ENCODE measurements around the gene TTK. TPM values are rescaled to one million over a fixed set of nuclear protein-coding genes. Genes with fewer than 3 reads are reported as not detected.
"Not testable (repeated sequence)": the region's sequence is repeated elsewhere in the genome, so short reads cannot be mapped to it uniquely, and the experiment has no call there.

Gene TTK
- total and polyA plus RNA-seq, 2 experiments from 2014 or later, result 50.7 to 79.6 TPM

DNA sequence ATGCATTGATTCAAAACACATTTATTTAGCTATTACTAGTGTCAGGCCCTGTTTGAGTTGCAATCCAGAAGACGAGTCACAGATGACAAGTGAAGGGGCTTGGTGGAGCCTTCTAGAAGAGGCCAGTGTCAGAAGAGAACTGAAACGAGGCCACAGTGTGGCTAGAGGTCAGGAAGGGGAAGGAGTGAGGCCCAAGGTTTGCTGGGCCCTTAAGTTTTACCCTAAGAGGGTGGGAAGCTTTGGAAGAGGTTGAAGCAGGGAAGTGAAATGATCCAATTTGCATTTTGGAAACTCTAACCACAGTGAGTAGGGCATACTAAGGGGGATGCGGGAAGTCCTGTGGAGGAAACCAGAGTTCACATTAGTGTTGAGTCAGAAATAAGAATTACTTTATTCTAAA, 25.0 kb downstream of the TTK start (continued):
- TF ChIP-seq EZH2 (IDR thresholded peaks at IDR 0.05; ENCODE audit: low read depth, unreplicated experiment) (no peak), CREB1 (CRISPR knock-in tag; IDR thresholded peaks at IDR 0.05; ENCODE audit: low read depth) (no peak), JUNB (IDR thresholded peaks at IDR 0.05; ENCODE audit: unreplicated experiment) (no peak), STAT1 (IDR thresholded peaks at IDR 0.05; ENCODE audit: unreplicated experiment) (no peak)

- Mint-ChIP-seq H3K9me3 (peaks cover 51% of the 10 kb centered on the region), H3K36me3 (ENCODE audit: low read depth) (peaks cover 81% of the 10 kb centered on the region)
- H3F3A ChIP-seq (replicated peaks; ENCODE audit: low read depth); H3K9me2 ChIP-seq (ENCODE audit: insufficient read depth); DNase-seq (ENCODE audit: low spot score); H3K4me1 Mint-ChIP-seq; H4K20me1 ChIP-seq (replicated peaks; ENCODE audit: insufficient read depth); H3K4me1 ChIP-seq (ENCODE audit: insufficient read depth); H2AFZ ChIP-seq; H3K27ac ChIP-seq (ENCODE audit: low read depth); H3K4me2 ChIP-seq; ATAC-seq; H3K27me3 ChIP-seq (ENCODE audit: insufficient read depth); H3K27me3 Mint-ChIP-seq (ENCODE audit: insufficient read depth, low read depth, poor library complexity); H3K4me3 ChIP-seq; H3K4me3 Mint-ChIP-seq; H3K27ac Mint-ChIP-seq: not testable (repeated sequence)
- Histone ChIP-seq H3K79me2 (replicated peaks; ENCODE audit: insufficient read depth) (0 out of 2 replicates have a peak, but pooled peaks cover 19% of the 10 kb centered on the region), H3K36me3 (ENCODE audit: insufficient read depth) (peaks cover 22% of the 10 kb centered on the region)
Measured at GRCh38 chr6:80048220-80048619, 43.8 kb downstream of the TTK start.

DNA sequence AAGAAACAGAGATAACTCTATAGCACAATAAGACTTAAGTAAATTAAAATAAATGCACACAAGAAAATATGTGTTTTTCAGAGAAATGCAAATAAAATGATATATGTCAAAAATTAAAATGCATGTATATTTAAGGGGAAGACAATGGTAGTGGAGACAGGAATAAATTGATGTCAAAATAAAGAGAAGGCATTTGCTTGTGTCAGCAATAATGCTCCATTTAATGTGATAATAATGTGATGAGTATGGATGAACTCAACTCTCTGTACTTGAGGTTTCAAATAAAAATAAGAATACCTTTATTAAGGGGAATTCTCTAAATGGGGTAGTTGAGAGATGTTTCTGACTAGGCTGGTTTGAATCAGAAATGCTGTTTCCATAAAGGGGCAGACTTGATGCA, 56.3 kb downstream of the TTK start:
- Mint-ChIP-seq H3K36me3 (ENCODE audit: low read depth) (no peaks in the 10 kb centered on the region), H3K4me1 (no peaks in the 10 kb centered on the region; the same call in 2 of the 3 replicates), H3K9me3 (no peaks in the 10 kb centered on the region), H3K27ac (no peak overlapping the region), H3K4me3 (no peak overlapping the region), H3K27me3 (ENCODE audit: insufficient read depth, low read depth, poor library complexity) (peaks cover 2% of the 10 kb centered on the region)
- DNase-seq (ENCODE audit: low spot score) (no peak), ATAC-seq (no peak)
- Histone ChIP-seq H3K4me2 (no peak overlapping the region), H3K4me3 (no peak overlapping the region), H3K36me3 (ENCODE audit: insufficient read depth) (no peaks in the 10 kb centered on the region), H3K9me2 (ENCODE audit: insufficient read depth) (0 out of 2 replicates have a peak, but pooled peaks cover under 1% of the 10 kb centered on the region), H3K79me2 (replicated peaks; ENCODE audit: insufficient read depth) (no peaks in the 10 kb centered on the region), H3K4me1 (ENCODE audit: insufficient read depth) (no peaks in the 10 kb centered on the region), H2AFZ (no peak overlapping the region), H3F3A (replicated peaks; ENCODE audit: low read depth) (no peaks in the 10 kb centered on the region), H3K27me3 (ENCODE audit: insufficient read depth) (no peaks in the 10 kb centered on the region), H4K20me1 (replicated peaks; ENCODE audit: insufficient read depth) (no peaks in the 10 kb centered on the region), H3K27ac (ENCODE audit: low read depth) (no peak overlapping the region)
- TF ChIP-seq POLR2AphosphoS5 (IDR thresholded peaks at IDR 0.05; ENCODE audit: low read depth), result no peak
- TF ChIP-seq, protein P1, sequence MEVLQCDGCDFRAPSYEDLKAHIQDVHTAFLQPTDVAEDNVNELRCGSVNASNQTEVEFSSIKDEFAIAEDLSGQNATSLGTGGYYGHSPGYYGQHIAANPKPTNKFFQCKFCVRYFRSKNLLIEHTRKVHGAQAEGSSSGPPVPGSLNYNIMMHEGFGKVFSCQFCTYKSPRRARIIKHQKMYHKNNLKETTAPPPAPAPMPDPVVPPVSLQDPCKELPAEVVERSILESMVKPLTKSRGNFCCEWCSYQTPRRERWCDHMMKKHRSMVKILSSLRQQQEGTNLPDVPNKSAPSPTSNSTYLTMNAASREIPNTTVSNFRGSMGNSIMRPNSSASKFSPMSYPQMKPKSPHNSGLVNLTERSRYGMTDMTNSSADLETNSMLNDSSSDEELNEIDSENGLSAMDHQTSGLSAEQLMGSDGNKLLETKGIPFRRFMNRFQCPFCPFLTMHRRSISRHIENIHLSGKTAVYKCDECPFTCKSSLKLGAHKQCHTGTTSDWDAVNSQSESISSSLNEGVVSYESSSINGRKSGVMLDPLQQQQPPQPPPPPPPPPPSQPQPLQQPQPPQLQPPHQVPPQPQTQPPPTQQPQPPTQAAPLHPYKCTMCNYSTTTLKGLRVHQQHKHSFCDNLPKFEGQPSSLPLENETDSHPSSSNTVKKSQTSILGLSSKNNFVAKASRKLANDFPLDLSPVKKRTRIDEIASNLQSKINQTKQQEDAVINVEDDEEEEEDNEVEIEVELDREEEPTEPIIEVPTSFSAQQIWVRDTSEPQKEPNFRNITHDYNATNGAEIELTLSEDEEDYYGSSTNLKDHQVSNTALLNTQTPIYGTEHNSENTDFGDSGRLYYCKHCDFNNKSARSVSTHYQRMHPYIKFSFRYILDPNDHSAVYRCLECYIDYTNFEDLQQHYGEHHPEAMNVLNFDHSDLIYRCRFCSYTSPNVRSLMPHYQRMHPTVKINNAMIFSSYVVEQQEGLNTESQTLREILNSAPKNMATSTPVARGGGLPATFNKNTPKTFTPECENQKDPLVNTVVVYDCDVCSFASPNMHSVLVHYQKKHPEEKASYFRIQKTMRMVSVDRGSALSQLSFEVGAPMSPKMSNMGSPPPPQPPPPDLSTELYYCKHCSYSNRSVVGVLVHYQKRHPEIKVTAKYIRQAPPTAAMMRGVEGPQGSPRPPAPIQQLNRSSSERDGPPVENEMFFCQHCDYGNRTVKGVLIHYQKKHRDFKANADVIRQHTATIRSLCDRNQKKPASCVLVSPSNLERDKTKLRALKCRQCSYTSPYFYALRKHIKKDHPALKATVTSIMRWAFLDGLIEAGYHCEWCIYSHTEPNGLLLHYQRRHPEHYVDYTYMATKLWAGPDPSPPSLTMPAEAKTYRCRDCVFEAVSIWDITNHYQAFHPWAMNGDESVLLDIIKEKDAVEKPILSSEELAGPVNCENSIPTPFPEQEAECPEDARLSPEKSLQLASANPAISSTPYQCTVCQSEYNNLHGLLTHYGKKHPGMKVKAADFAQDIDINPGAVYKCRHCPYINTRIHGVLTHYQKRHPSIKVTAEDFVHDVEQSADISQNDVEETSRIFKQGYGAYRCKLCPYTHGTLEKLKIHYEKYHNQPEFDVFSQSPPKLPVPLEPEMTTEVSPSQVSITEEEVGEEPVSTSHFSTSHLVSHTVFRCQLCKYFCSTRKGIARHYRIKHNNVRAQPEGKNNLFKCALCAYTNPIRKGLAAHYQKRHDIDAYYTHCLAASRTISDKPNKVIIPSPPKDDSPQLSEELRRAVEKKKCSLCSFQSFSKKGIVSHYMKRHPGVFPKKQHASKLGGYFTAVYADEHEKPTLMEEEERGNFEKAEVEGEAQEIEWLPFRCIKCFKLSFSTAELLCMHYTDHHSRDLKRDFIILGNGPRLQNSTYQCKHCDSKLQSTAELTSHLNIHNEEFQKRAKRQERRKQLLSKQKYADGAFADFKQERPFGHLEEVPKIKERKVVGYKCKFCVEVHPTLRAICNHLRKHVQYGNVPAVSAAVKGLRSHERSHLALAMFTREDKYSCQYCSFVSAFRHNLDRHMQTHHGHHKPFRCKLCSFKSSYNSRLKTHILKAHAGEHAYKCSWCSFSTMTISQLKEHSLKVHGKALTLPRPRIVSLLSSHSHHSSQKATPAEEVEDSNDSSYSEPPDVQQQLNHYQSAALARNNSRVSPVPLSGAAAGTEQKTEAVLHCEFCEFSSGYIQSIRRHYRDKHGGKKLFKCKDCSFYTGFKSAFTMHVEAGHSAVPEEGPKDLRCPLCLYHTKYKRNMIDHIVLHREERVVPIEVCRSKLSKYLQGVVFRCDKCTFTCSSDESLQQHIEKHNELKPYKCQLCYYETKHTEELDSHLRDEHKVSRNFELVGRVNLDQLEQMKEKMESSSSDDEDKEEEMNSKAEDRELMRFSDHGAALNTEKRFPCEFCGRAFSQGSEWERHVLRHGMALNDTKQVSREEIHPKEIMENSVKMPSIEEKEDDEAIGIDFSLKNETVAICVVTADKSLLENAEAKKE (CRISPR knock-in tag; IDR thresholded peaks at IDR 0.05), result no peak
- TF ChIP-seq CREB1 (CRISPR knock-in tag; IDR thresholded peaks at IDR 0.05; ENCODE audit: low read depth), result no peak
- no peak for TF ChIP-seq ZNF331 (CRISPR knock-in tag; IDR thresholded peaks at IDR 0.05; ENCODE audit: low read depth)
- TF ChIP-seq, protein P2, sequence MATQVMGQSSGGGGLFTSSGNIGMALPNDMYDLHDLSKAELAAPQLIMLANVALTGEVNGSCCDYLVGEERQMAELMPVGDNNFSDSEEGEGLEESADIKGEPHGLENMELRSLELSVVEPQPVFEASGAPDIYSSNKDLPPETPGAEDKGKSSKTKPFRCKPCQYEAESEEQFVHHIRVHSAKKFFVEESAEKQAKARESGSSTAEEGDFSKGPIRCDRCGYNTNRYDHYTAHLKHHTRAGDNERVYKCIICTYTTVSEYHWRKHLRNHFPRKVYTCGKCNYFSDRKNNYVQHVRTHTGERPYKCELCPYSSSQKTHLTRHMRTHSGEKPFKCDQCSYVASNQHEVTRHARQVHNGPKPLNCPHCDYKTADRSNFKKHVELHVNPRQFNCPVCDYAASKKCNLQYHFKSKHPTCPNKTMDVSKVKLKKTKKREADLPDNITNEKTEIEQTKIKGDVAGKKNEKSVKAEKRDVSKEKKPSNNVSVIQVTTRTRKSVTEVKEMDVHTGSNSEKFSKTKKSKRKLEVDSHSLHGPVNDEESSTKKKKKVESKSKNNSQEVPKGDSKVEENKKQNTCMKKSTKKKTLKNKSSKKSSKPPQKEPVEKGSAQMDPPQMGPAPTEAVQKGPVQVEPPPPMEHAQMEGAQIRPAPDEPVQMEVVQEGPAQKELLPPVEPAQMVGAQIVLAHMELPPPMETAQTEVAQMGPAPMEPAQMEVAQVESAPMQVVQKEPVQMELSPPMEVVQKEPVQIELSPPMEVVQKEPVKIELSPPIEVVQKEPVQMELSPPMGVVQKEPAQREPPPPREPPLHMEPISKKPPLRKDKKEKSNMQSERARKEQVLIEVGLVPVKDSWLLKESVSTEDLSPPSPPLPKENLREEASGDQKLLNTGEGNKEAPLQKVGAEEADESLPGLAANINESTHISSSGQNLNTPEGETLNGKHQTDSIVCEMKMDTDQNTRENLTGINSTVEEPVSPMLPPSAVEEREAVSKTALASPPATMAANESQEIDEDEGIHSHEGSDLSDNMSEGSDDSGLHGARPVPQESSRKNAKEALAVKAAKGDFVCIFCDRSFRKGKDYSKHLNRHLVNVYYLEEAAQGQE (IDR thresholded peaks at IDR 0.05; ENCODE audit: unreplicated experiment), result no peak
- no peak for TF ChIP-seq NANOG (IDR thresholded peaks at IDR 0.05; ENCODE audit: borderline replicate concordance)
- TF ChIP-seq ETS1 (IDR thresholded peaks at IDR 0.05), result no peak
- TF ChIP-seq STAT1 (IDR thresholded peaks at IDR 0.05; ENCODE audit: unreplicated experiment), result no peak
